SK-N-SH treated with all-trans-retinoic acid at 6 μM for 48 hours (cell line): ENCODE data around the gene GRIA4.

Source experiments
- ATAC-seq: fragments of 200-7000 bp; cut with Tn5 transposase; 3 replicates; pipeline ENCODE4 v1.9.1; 2020; ENCODE audit warnings: mild to moderate bottlenecking, moderate library complexity
- ARNTL ChIP-seq: fragments of 450-650 bp; formaldehyde crosslinking; IDR thresholded peaks from 2 replicates; pipeline ENCODE4 v1.5.0; 2020; ENCODE audit warnings: low read depth, mild to moderate bottlenecking, moderate library complexity, borderline replicate concordance
- BACH2 ChIP-seq: fragments of 250-450 bp; sonication (Bioruptor Pico); IDR thresholded peaks from 2 replicates; pipeline ENCODE4 v1.9.0; 2021; ENCODE audit warnings: mild to moderate bottlenecking, borderline replicate concordance
- CSDC2 ChIP-seq: fragments of 250-450 bp; sonication (Bioruptor Pico); IDR thresholded peaks from 2 replicates; pipeline ENCODE4 v1.5.0; 2020; ENCODE audit warnings: mild to moderate bottlenecking, moderate library complexity
- ESRRG ChIP-seq: fragments of 250-450 bp; sonication (Bioruptor Pico); IDR thresholded peaks from 2 replicates; pipeline ENCODE4 v1.6.1; 2021; ENCODE audit warnings: mild to moderate bottlenecking
- GLIS3 ChIP-seq: fragments of 250-450 bp; sonication (Bioruptor Pico); IDR thresholded peaks from 2 replicates; pipeline ENCODE4 v1.5.0; 2020; ENCODE audit warnings: mild to moderate bottlenecking, moderate library complexity
- ISL1 ChIP-seq: fragments of 250-450 bp; sonication (Bioruptor Pico); IDR thresholded peaks from 2 replicates; pipeline ENCODE4 v2.1.2; 2022; ENCODE audit warnings: mild to moderate bottlenecking, moderate library complexity
- OSR1 ChIP-seq: fragments of 250-450 bp; sonication (Bioruptor Pico); IDR thresholded peaks from 2 replicates; pipeline ENCODE4 v1.8.0; 2022; ENCODE audit warnings: moderate library complexity, mild to moderate bottlenecking, inconsistent platforms
- PPARA ChIP-seq: fragments of 250-450 bp; sonication (Bioruptor Pico); IDR thresholded peaks from 2 replicates; pipeline ENCODE4 v1.5.0; 2020; ENCODE audit warnings: mild to moderate bottlenecking, borderline replicate concordance
- RARB ChIP-seq: fragments of 250-450 bp; sonication (Bioruptor Pico); IDR thresholded peaks from 2 replicates; pipeline ENCODE4 v1.8.0; 2021; ENCODE audit warnings: mild to moderate bottlenecking, moderate library complexity
- SNAI2 ChIP-seq: fragments of 250-450 bp; sonication (Bioruptor Pico); IDR thresholded peaks from 2 replicates; pipeline ENCODE4 v1.5.0; 2020; ENCODE audit warnings: mild to moderate bottlenecking, moderate library complexity
- TCF4 ChIP-seq: fragments of 250-450 bp; sonication (Bioruptor Pico); IDR thresholded peaks from 2 replicates; pipeline ENCODE4 v1.8.0; 2021; ENCODE audit warnings: mild to moderate bottlenecking, moderate library complexity, borderline replicate concordance
- TOX ChIP-seq: fragments of 250-450 bp; sonication (Bioruptor Pico); IDR thresholded peaks from 2 replicates; pipeline ENCODE4 v1.8.0; 2021; ENCODE audit warnings: mild to moderate bottlenecking, moderate library complexity, borderline replicate concordance
- ZC3H10 ChIP-seq: fragments of 250-450 bp; sonication (Bioruptor Pico); IDR thresholded peaks from 2 replicates; pipeline ENCODE4 v1.5.1; 2021; ENCODE audit warnings: mild to moderate bottlenecking, moderate library complexity
- ZFP3 ChIP-seq: fragments of 250-450 bp; sonication (Bioruptor Pico); IDR thresholded peaks from 2 replicates; pipeline ENCODE4 v1.5.0; 2020; ENCODE audit warnings: mild to moderate bottlenecking, moderate library complexity
- ZFP30 ChIP-seq: fragments of 450-650 bp; formaldehyde crosslinking; IDR thresholded peaks from 2 replicates; pipeline ENCODE4 v1.5.0; 2022; ENCODE audit warnings: mild to moderate bottlenecking, moderate library complexity
- ZNF565 ChIP-seq: fragments of 450-650 bp; formaldehyde crosslinking; conservative IDR thresholded peaks from 2 replicates; pipeline ENCODE4 v1.5.0; 2020; ENCODE audit warnings: low read depth, mild to moderate bottlenecking, moderate library complexity
- ZNF70 ChIP-seq: fragments of 450-650 bp; formaldehyde crosslinking; IDR thresholded peaks from 2 replicates; pipeline ENCODE4 v1.5.0; 2020; ENCODE audit warnings: mild to moderate bottlenecking, moderate library complexity
- ZNF8 ChIP-seq: fragments of 450-650 bp; formaldehyde crosslinking; IDR thresholded peaks from 2 replicates; pipeline ENCODE4 v1.5.0; 2020; ENCODE audit warnings: mild to moderate bottlenecking, moderate library complexity
- TF ChIP-seq, protein P1 (sequence below): fragments of 250-450 bp; sonication (Bioruptor Pico); IDR thresholded peaks from 2 replicates; pipeline ENCODE4 v1.5.1; 2020; ENCODE audit warnings: low read depth, mild to moderate bottlenecking, moderate library complexity
- TF ChIP-seq, protein P2 (sequence below): fragments of 250-450 bp; sonication (Bioruptor Pico); IDR thresholded peaks from 2 replicates; pipeline ENCODE4 v1.5.0; 2020; ENCODE audit warnings: mild to moderate bottlenecking, moderate library complexity
- TF ChIP-seq, protein P3 (sequence below): fragments of 250-450 bp; sonication (Bioruptor Pico); IDR thresholded peaks from 2 replicates; pipeline ENCODE4 v1.8.0; 2021; ENCODE audit warnings: low read depth, mild to moderate bottlenecking, moderate library complexity, borderline replicate concordance
- TF ChIP-seq, protein P4 (sequence below): fragments of 250-450 bp; sonication (Bioruptor Pico); IDR thresholded peaks from 2 replicates; pipeline ENCODE4 v1.8.0; 2020; ENCODE audit warnings: mild to moderate bottlenecking, moderate library complexity, borderline replicate concordance
- TF ChIP-seq, protein P5 (sequence below): fragments of 250-450 bp; sonication (Bioruptor Pico); IDR thresholded peaks from 2 replicates; pipeline ENCODE4 v1.5.1; 2021; ENCODE audit warnings: mild to moderate bottlenecking, moderate library complexity

GRIA4 gene

DNA sequence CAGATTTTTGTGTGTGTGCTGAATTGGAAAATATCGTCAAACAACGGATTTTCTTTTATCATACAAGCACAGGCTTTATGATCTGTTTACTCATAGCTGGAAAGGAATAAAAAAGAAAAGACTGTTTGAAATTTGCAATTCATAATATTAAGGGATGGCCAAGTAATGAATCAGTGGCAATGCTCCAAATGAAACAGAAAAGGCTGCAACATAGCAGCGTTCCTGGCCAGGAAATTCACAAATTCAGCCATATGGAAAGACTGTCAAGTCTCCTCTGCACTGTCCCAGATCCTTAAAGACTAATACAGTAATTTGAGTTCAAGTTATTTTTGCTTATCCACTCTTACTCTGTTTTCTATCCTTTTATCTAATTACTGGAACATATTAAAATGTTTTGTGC is 313.9 kb downstream of the GRIA4 start:
- no peak for TF ChIP-seq PPARA (CRISPR knock-in tag)
- TF ChIP-seq, protein P1, sequence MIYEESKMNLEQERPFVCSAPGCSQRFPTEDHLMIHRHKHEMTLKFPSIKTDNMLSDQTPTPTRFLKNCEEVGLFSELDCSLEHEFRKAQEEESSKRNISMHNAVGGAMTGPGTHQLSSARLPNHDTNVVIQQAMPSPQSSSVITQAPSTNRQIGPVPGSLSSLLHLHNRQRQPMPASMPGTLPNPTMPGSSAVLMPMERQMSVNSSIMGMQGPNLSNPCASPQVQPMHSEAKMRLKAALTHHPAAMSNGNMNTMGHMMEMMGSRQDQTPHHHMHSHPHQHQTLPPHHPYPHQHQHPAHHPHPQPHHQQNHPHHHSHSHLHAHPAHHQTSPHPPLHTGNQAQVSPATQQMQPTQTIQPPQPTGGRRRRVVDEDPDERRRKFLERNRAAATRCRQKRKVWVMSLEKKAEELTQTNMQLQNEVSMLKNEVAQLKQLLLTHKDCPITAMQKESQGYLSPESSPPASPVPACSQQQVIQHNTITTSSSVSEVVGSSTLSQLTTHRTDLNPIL: no peak
- TF ChIP-seq OSR1: no peak
- TF ChIP-seq RARB (CRISPR knock-in tag): no peak
- TF ChIP-seq ZFP30: no peak
- TF ChIP-seq CSDC2 (CRISPR knock-in tag): no peak
- TF ChIP-seq TOX (CRISPR knock-in tag): no peak
- no peak; the same call in 1 of the 2 replicates for TF ChIP-seq ISL1 (CRISPR knock-in tag)
- no peak for TF ChIP-seq ZNF70 (CRISPR knock-in tag)
- TF ChIP-seq SNAI2 (CRISPR knock-in tag): no peak
- no peak for TF ChIP-seq BACH2 (CRISPR knock-in tag)
- no peak for TF ChIP-seq ZNF8 (CRISPR knock-in tag)
- TF ChIP-seq, protein P2, sequence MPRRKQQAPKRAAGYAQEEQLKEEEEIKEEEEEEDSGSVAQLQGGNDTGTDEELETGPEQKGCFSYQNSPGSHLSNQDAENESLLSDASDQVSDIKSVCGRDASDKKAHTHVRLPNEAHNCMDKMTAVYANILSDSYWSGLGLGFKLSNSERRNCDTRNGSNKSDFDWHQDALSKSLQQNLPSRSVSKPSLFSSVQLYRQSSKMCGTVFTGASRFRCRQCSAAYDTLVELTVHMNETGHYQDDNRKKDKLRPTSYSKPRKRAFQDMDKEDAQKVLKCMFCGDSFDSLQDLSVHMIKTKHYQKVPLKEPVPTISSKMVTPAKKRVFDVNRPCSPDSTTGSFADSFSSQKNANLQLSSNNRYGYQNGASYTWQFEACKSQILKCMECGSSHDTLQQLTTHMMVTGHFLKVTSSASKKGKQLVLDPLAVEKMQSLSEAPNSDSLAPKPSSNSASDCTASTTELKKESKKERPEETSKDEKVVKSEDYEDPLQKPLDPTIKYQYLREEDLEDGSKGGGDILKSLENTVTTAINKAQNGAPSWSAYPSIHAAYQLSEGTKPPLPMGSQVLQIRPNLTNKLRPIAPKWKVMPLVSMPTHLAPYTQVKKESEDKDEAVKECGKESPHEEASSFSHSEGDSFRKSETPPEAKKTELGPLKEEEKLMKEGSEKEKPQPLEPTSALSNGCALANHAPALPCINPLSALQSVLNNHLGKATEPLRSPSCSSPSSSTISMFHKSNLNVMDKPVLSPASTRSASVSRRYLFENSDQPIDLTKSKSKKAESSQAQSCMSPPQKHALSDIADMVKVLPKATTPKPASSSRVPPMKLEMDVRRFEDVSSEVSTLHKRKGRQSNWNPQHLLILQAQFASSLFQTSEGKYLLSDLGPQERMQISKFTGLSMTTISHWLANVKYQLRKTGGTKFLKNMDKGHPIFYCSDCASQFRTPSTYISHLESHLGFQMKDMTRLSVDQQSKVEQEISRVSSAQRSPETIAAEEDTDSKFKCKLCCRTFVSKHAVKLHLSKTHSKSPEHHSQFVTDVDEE (CRISPR knock-in tag): no peak
- no peak for TF ChIP-seq GLIS3 (CRISPR knock-in tag)
- no peak for TF ChIP-seq ESRRG (CRISPR knock-in tag)
- TF ChIP-seq, protein P3, sequence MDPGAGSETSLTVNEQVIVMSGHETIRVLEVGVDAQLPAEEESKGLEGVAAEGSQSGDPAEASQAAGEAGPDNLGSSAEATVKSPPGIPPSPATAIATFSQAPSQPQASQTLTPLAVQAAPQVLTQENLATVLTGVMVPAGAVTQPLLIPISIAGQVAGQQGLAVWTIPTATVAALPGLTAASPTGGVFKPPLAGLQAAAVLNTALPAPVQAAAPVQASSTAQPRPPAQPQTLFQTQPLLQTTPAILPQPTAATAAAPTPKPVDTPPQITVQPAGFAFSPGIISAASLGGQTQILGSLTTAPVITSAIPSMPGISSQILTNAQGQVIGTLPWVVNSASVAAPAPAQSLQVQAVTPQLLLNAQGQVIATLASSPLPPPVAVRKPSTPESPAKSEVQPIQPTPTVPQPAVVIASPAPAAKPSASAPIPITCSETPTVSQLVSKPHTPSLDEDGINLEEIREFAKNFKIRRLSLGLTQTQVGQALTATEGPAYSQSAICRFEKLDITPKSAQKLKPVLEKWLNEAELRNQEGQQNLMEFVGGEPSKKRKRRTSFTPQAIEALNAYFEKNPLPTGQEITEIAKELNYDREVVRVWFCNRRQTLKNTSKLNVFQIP: no peak
- TF ChIP-seq, protein P4, sequence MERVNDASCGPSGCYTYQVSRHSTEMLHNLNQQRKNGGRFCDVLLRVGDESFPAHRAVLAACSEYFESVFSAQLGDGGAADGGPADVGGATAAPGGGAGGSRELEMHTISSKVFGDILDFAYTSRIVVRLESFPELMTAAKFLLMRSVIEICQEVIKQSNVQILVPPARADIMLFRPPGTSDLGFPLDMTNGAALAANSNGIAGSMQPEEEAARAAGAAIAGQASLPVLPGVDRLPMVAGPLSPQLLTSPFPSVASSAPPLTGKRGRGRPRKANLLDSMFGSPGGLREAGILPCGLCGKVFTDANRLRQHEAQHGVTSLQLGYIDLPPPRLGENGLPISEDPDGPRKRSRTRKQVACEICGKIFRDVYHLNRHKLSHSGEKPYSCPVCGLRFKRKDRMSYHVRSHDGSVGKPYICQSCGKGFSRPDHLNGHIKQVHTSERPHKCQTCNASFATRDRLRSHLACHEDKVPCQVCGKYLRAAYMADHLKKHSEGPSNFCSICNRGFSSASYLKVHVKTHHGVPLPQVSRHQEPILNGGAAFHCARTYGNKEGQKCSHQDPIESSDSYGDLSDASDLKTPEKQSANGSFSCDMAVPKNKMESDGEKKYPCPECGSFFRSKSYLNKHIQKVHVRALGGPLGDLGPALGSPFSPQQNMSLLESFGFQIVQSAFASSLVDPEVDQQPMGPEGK: no peak
- no peak for TF ChIP-seq ZFP3 (CRISPR knock-in tag)
- TF ChIP-seq TCF4: no peak
- no peak for TF ChIP-seq ARNTL (CRISPR knock-in tag)
- peak; percentile 89 for ATAC-seq

DNA sequence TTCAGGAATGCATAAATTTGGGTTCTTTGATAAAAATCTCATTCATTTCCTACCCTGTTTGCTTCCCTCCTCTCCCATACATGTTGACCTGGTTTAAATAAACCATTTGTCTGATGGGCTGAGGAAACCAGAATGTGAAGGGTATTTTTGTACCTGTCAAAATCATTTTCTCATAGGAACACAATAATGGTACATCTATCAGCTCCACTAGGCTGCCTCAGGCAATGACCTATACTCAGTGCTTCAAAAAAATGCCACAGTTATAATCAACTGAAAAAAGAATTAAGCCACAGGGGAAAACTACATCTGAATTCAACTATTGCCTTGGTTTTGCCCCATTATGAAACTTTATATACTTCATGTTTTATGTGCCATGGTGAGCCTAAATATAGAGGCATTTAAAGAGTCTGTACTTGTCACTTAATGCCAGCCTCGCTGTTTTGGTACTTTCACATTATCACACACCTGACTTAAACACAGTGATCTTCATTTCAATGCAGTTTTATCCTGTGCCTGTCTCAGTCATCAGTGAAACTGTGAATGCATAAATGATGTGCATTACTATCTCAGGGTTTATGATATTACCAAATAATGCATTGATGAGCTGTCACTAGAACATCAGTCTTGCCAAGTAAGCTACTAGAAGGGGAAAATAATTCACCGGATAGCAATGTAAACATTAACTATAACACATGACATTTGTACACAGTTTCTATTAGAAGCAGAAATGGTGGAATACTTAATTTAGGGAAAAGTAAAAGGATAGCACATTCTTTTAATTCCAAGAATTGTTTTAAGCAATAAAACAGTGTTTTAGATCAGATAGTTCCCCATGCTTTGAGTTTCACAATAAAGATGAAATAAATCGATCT is 319.4 kb downstream of the GRIA4 start:
- peak; percentile 64 for ATAC-seq
- TF ChIP-seq SNAI2 (CRISPR knock-in tag): no peak
- TF ChIP-seq CSDC2 (CRISPR knock-in tag): no peak
- no peak for TF ChIP-seq RARB (CRISPR knock-in tag)
- TF ChIP-seq GLIS3 (CRISPR knock-in tag): no peak
- TF ChIP-seq ARNTL (CRISPR knock-in tag): no peak
- TF ChIP-seq, protein P3: no peak
- no peak for TF ChIP-seq ZNF70 (CRISPR knock-in tag)
- TF ChIP-seq ZFP3 (CRISPR knock-in tag): no peak
- no peak for TF ChIP-seq ZC3H10 (CRISPR knock-in tag)

DNA sequence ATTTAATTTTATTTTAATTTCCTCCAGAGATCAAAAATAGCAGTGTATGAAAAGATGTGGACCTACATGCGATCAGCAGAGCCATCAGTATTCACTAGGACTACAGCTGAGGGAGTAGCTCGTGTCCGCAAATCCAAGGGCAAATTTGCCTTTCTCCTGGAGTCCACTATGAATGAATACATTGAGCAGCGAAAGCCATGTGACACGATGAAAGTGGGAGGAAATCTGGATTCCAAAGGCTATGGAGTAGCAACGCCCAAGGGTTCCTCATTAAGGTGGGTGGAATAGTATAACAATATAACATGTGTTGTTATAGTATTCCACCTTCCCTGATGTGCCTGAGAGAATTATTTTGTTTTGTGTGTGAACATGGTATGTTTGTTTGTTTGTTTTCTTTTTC is 323.8 kb downstream of the GRIA4 start:
- ATAC-seq: no peak
- TF ChIP-seq PPARA (CRISPR knock-in tag) (no peak), CSDC2 (CRISPR knock-in tag) (no peak), TOX (CRISPR knock-in tag) (no peak), ZFP30 (no peak), ISL1 (CRISPR knock-in tag) (no peak), ZNF70 (CRISPR knock-in tag) (no peak), OSR1 (no peak), TCF4 (no peak), ESRRG (CRISPR knock-in tag) (no peak), BACH2 (CRISPR knock-in tag) (no peak), ZC3H10 (CRISPR knock-in tag) (no peak), ZNF8 (CRISPR knock-in tag) (no peak), ZNF565 (CRISPR knock-in tag) (no peak), ZFP3 (CRISPR knock-in tag) (no peak)
- TF ChIP-seq, protein P1: no peak
- TF ChIP-seq, protein P5, sequence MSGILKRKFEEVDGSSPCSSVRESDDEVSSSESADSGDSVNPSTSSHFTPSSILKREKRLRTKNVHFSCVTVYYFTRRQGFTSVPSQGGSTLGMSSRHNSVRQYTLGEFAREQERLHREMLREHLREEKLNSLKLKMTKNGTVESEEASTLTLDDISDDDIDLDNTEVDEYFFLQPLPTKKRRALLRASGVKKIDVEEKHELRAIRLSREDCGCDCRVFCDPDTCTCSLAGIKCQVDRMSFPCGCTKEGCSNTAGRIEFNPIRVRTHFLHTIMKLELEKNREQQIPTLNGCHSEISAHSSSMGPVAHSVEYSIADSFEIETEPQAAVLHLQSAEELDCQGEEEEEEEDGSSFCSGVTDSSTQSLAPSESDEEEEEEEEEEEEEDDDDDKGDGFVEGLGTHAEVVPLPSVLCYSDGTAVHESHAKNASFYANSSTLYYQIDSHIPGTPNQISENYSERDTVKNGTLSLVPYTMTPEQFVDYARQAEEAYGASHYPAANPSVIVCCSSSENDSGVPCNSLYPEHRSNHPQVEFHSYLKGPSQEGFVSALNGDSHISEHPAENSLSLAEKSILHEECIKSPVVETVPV: no peak
